HTR-8/SVneo (cell line): ENCODE data around the gene SMIM12.

ENCODE experiments used
- DNase-seq: peaks from one replicate; pipeline ENCODE4 v3.0.0; 2011; ENCODE audit warnings: low spot score, mixed read lengths; ENCODE audit not compliant: insufficient read length
- FAIRE-seq: peaks from 2 replicates; lab custom pipeline; 2011; peaks lifted over from hg19 to GRCh38; lab: Jason Lieb, UNC

SMIM12 gene

GRCh38 chr1:34808051-34808810 lies 51.3 kb downstream of the SMIM12 start:
- no peak for DNase-seq

DNA sequence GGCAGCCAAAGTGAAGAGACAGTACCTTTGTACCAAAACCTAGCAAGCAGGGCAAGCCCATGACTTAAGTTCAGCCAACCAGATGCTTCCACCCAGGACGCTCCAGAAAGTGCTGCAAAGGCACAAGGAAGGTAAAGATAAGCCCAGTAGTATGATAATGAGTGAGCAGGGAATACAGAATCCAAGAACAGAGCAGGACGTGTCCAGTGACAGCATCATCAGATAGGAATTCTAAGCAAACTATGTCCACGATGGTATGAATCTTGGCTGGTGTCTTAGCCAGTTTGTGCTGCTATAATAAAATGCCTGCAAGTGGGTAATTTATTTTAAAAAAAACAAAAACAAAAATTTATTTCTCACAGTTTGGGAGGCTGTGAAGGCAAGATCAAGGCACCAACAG lies 53.2 kb downstream of the SMIM12 start:
- FAIRE-seq (no peak), DNase-seq (no peak)

More at GRCh38 chr1:34808051-34808810, 51.3 kb downstream of the SMIM12 start:
- FAIRE-seq = no peak

- no peak for DNase-seq
- FAIRE-seq = no peak
These were observed 55.8 kb downstream of the SMIM12 start for GRCh38 chr1:34803770-34804169.
